Lower leg skin (tissue), 3 donors: ENCODE data around the gene SLX9.

ENCODE experiments used
- CTCF ChIP-seq, 3 donors: fragments of 450-650 bp; IDR thresholded peaks; one replicate each; pipeline ENCODE4 v1.5.1; 2016; ENCODE audit warnings: antibody characterized with exemption in 3 of 3, mild to moderate bottlenecking in 3 of 3, moderate library complexity in 2 of 3
- POLR2A ChIP-seq, 2 donors: fragments of 450-650 bp; IDR thresholded peaks; one replicate each; pipeline ENCODE4 v1.6.1; 2016 to 2017; ENCODE audit warnings: antibody characterized with exemption in 2 of 2, mild to moderate bottlenecking in 1 of 2, moderate library complexity in 1 of 2

GRCh38 chr21:44984428-44984791 is 44.6 kb downstream of the SLX9 start:
- TF ChIP-seq CTCF (IDR thresholded peaks at IDR 0.05) (no peak), POLR2A (IDR thresholded peaks at IDR 0.05) (no peak)
